Panc1 (cell line): Measurements from ENCODE around the gene GPR141. TPM values are rescaled to one million over a fixed set of nuclear protein-coding genes. Genes with fewer than 3 reads are reported as not detected.

ENCODE experiments used
- ATAC-seq: fragments of 200-7000 bp; cut with Tn5 transposase; 2 replicates; pipeline ENCODE4 v1.9.1; 2020; ENCODE audit warnings: mild to moderate bottlenecking, moderate library complexity
- BruUV-seq: library from RNA; stranded (reverse); fragments of 400-500 nt; replicated peaks from 2 replicates; lab custom pipeline; 2021; lab: Mats Ljungman, UMichigan
- CTCF ChIA-PET: fragments of 300-600 bp; sonication (Branson Sonifier 250); formaldehyde crosslinking; loops from one replicate; lab custom pipeline; 2022; ENCODE audit warnings: antibody characterized with exemption; lab: Charles Lee
- POLR2A ChIA-PET: fragments of 300-600 bp; sonication (Branson Sonifier 250); formaldehyde crosslinking; loops from one replicate; lab custom pipeline; 2022; ENCODE audit warnings: antibody characterized with exemption; lab: Charles Lee
- DNase-seq: peaks from one replicate; pipeline ENCODE4 v3.0.0-alpha.2; 2010; ENCODE audit warnings: low read depth, low spot score
- H3K27ac ChIP-seq: 2 replicates; pipeline ENCODE4 v1.5.1; 2011; ENCODE audit warnings: mild to moderate bottlenecking, low read length, inconsistent platforms
- H3K27me3 ChIP-seq: fragments of 200-500 bp; sonication (Bioruptor generic); 2 replicates; pipeline ENCODE4 v1.6.0; 2014; ENCODE audit warnings: low read length, inconsistent platforms; ENCODE audit not compliant: control insufficient read depth, insufficient read depth
- H3K36me3 ChIP-seq: fragments of 200-500 bp; sonication (Bioruptor generic); 2 replicates; pipeline ENCODE4 v1.5.1; 2014; ENCODE audit warnings: inconsistent platforms, mild to moderate bottlenecking, low read length, moderate library complexity; ENCODE audit not compliant: control insufficient read depth, insufficient read depth
- H3K4me1 ChIP-seq: 2 replicates; pipeline ENCODE4 v1.5.1; 2011; ENCODE audit warnings: inconsistent platforms, mild to moderate bottlenecking, low read length, moderate library complexity; ENCODE audit not compliant: control insufficient read depth, insufficient read depth
- H3K4me3 ChIP-seq, 2 experiments: 2 replicates each; pipeline ENCODE4 v1.5.1; 2011 to 2012; ENCODE audit warnings: low read depth in 2 of 2, low read length in 2 of 2, mild to moderate bottlenecking in 2 of 2, inconsistent platforms in 1 of 2, moderate library complexity in 1 of 2
- H3K9me3 ChIP-seq: fragments of 200-500 bp; sonication (Bioruptor generic); 2 replicates; pipeline ENCODE4 v1.5.1; 2014; ENCODE audit warnings: low read depth, mild to moderate bottlenecking, inconsistent platforms, low read length, moderate library complexity; ENCODE audit not compliant: control insufficient read depth, insufficient read depth
- POLR2AphosphoS5 ChIP-seq: IDR thresholded peaks from 2 replicates; pipeline ENCODE4 v1.6.1; 2012; ENCODE audit warnings: mild to moderate bottlenecking, low read depth, low read length, moderate library complexity
- SIN3A ChIP-seq: IDR thresholded peaks from 2 replicates; pipeline ENCODE4 v1.6.1; 2012; ENCODE audit warnings: low read depth, mild to moderate bottlenecking, low read length, moderate library complexity, borderline replicate concordance; ENCODE audit not compliant: insufficient read depth
- TCF7L2 ChIP-seq: IDR thresholded peaks from 2 replicates; pipeline ENCODE4 v1.6.1; 2011; ENCODE audit warnings: mild to moderate bottlenecking, low read depth, low read length, inconsistent platforms
- in situ Hi-C: cut with HindIII; loops from 2 replicates; pipeline ENCODE4 v1.10.0; 2016; ENCODE audit warnings: low sequenced_read_pairs, low pct_unique_long_range_greater_than_20kb
- intact Hi-C: fragments of 100-400 bp; cut with micrococcal nuclease; formaldehyde crosslinking; loops from one replicate; pipeline ENCODE4 v1.10.0; 2022; ENCODE audit not compliant: unreplicated experiment
- total RNA-seq: library from RNA; stranded (reverse); gene quantifications from one replicate; pipeline ENCODE4 v1.2.1, GENCODE V29; 2021; ENCODE audit not compliant: unreplicated experiment
- TF ChIP-seq, protein P1 (sequence below): fragments of 450-650 bp; IDR thresholded peaks from 2 replicates; pipeline ENCODE4 v1.5.1; 2017; ENCODE audit warnings: mild to moderate bottlenecking
- TF ChIP-seq, protein P2 (sequence below), 2 experiments: IDR thresholded peaks; 2 replicates each; pipeline ENCODE4 v1.6.1; 2011 to 2012; ENCODE audit warnings: low read depth in 2 of 2, control low read depth in 1 of 2, low read length in 1 of 2, mild to moderate bottlenecking in 1 of 2, moderate library complexity in 1 of 2; ENCODE audit not compliant: insufficient read depth in 1 of 2

GPR141 gene
- total RNA-seq, 1 experiment from 2014 or later, result not detected

- no peaks in the 10 kb centered on the region for H3K9me3 ChIP-seq
- no peak overlapping the region for H3K4me3 ChIP-seq
- CTCF ChIA-PET, result no interaction called here
- POLR2A ChIA-PET, result no interaction called here
- intact Hi-C loops, result no loop called here
- H3K27me3 ChIP-seq, result no peaks in the 10 kb centered on the region
- in situ Hi-C loops, result no loop called here
- no peak for TF ChIP-seq SIN3A
- no peak for TF ChIP-seq POLR2AphosphoS5
- TF ChIP-seq TCF7L2, result no peak
- TF ChIP-seq, protein P1, sequence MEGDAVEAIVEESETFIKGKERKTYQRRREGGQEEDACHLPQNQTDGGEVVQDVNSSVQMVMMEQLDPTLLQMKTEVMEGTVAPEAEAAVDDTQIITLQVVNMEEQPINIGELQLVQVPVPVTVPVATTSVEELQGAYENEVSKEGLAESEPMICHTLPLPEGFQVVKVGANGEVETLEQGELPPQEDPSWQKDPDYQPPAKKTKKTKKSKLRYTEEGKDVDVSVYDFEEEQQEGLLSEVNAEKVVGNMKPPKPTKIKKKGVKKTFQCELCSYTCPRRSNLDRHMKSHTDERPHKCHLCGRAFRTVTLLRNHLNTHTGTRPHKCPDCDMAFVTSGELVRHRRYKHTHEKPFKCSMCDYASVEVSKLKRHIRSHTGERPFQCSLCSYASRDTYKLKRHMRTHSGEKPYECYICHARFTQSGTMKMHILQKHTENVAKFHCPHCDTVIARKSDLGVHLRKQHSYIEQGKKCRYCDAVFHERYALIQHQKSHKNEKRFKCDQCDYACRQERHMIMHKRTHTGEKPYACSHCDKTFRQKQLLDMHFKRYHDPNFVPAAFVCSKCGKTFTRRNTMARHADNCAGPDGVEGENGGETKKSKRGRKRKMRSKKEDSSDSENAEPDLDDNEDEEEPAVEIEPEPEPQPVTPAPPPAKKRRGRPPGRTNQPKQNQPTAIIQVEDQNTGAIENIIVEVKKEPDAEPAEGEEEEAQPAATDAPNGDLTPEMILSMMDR, result no peak
- TF ChIP-seq, protein P2, sequence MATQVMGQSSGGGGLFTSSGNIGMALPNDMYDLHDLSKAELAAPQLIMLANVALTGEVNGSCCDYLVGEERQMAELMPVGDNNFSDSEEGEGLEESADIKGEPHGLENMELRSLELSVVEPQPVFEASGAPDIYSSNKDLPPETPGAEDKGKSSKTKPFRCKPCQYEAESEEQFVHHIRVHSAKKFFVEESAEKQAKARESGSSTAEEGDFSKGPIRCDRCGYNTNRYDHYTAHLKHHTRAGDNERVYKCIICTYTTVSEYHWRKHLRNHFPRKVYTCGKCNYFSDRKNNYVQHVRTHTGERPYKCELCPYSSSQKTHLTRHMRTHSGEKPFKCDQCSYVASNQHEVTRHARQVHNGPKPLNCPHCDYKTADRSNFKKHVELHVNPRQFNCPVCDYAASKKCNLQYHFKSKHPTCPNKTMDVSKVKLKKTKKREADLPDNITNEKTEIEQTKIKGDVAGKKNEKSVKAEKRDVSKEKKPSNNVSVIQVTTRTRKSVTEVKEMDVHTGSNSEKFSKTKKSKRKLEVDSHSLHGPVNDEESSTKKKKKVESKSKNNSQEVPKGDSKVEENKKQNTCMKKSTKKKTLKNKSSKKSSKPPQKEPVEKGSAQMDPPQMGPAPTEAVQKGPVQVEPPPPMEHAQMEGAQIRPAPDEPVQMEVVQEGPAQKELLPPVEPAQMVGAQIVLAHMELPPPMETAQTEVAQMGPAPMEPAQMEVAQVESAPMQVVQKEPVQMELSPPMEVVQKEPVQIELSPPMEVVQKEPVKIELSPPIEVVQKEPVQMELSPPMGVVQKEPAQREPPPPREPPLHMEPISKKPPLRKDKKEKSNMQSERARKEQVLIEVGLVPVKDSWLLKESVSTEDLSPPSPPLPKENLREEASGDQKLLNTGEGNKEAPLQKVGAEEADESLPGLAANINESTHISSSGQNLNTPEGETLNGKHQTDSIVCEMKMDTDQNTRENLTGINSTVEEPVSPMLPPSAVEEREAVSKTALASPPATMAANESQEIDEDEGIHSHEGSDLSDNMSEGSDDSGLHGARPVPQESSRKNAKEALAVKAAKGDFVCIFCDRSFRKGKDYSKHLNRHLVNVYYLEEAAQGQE (IDR thresholded peaks at IDR 0.05; ENCODE audit: insufficient read depth in 1 of 2, low read depth in 2 of 2, low read length in 1 of 2), result no peak
- H3K4me1 ChIP-seq, result no peaks in the 10 kb centered on the region
- BruUV-seq, result no TSS peak
- no peaks in the 10 kb centered on the region for H3K36me3 ChIP-seq
- DNase-seq (no peak), ATAC-seq (no peak)
- H3K27ac ChIP-seq, result no peak overlapping the region
Observed at GRCh38 chr7:37645282-37646050, 38.1 kb upstream of the GPR141 start.

DNA sequence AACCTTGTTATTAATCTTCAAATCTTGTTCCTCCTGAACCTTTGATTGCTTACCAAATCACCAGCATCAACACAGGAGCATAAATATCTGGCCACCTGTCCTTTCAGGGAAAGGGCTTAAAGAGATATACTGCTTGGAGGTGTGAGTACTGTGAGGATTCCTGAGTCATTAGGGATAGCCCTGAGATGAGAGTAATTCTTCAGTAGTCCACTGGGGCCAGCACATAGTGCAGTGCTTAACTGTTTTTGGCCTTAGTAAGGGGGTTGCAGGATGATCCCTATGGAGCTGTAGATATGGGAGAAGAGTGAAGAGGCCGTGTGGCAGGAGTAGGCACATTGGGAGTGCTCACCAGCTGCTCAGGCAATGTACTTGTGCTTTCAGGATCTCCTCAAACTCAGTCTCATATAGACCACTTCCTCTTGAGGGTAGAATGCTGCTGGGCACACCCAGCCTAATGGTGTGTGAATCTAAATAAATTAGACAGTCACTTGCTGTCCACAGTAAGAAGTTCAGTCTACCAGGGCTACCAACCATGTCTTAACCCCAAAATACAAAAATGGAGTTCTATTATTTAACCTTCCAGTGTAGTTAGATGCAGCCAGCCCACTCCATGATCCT lies 26.5 kb upstream of the GPR141 start:
- ATAC-seq (no peak), DNase-seq (no peak)
- no peak overlapping the region for H3K4me3 ChIP-seq
- no peaks in the 10 kb centered on the region for H3K9me3 ChIP-seq
- ChIA-PET CTCF (no interaction called here), POLR2A (no interaction called here)
- TF ChIP-seq POLR2AphosphoS5, result no peak
- TF ChIP-seq, protein P1, result no peak
- TF ChIP-seq TCF7L2, result no peak
- no peak for TF ChIP-seq SIN3A
- TF ChIP-seq, protein P2 (IDR thresholded peaks at IDR 0.05; ENCODE audit: insufficient read depth in 1 of 2, low read depth in 2 of 2, low read length in 1 of 2), result no peak
- BruUV-seq, result no TSS peak
- H3K4me1 ChIP-seq, result no peaks in the 10 kb centered on the region
- no peaks in the 10 kb centered on the region for H3K36me3 ChIP-seq
- intact Hi-C loops (no loop called here), in situ Hi-C loops (no loop called here)
- no peaks in the 10 kb centered on the region for H3K27me3 ChIP-seq
- no peak overlapping the region for H3K27ac ChIP-seq
